ENCODE measurements around the gene G2E3.
"Not testable (repeated sequence)": the region's sequence is repeated elsewhere in the genome, so short reads cannot be mapped to it uniquely, and the experiment has no call there.

The G2E3 gene

DNA sequence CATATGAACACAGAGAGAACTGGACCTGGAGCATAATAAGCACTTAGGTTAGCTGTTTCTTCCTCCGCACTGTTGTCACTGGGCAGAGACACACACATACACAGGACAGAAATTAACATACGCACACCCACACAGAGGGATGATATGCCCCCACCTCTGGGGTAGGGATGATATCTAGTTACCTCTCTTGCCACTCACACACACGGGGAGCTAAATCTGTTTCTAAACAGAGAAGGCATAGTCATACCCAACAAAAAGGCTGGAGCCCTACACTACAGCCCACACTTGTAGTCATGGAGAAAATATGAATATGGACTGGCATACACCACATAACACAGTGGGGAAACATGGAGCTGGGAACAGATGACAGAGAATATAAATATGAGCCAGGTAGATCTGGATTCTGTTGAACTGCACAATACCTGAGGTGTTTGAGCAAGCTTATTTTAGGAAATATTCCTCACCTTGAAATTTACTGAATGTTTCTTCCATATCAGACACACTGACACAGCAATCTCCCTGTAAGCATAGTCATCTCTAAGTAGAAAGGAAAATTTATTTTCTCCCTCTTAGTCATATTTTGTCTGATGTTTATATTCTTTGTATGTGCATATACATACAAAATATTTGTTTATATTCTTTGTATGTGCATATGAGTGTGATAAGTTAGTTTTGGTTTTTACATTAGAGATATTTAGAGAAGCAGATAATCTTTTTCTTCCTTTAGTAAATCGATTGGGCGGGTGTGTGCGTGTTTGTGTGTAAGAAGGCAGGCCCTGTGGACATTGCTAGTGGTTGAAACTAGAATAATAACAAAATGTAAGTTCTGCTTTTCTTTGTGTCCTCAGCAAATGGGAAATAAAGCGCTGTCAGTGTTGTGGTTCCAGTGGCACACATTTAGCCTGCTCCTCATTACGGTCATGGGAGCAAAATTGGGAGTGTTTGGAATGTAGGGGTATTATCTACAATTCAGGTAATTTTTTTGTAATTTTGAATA is 42.3 kb downstream of the G2E3 start:
- H3K4me3 ChIP-seq (ENCODE audit: low read depth, low read length) = no peak overlapping the region
- no peak for TF ChIP-seq POLR2A (IDR thresholded peaks at IDR 0.05; ENCODE audit: extremely low read depth, insufficient read length)
- no peak for DNase-seq (ENCODE audit: low read depth)

DNA sequence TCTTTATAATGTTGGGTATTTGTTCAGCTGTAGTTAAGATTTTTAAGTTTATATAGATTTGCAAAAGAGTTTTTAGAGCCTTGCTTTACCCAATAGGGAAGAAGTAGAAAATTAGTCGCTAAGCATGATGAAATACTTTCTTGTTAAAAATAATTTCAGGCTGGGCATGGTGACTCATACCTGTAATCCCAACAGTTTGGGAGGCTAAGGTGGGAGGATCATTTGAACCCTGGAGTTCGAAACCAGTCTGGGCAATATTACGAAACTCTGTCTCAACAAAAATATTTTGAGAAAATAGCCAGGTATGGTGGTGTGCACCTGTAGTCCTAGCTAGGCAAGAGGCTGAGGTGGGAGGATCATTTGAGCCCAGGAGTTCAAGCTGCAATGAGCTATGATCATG is 44.4 kb downstream of the G2E3 start:
- no peak for TF ChIP-seq MYC (IDR thresholded peaks at IDR 0.05; ENCODE audit: low read depth, low read length)
- TF ChIP-seq, protein P1, sequence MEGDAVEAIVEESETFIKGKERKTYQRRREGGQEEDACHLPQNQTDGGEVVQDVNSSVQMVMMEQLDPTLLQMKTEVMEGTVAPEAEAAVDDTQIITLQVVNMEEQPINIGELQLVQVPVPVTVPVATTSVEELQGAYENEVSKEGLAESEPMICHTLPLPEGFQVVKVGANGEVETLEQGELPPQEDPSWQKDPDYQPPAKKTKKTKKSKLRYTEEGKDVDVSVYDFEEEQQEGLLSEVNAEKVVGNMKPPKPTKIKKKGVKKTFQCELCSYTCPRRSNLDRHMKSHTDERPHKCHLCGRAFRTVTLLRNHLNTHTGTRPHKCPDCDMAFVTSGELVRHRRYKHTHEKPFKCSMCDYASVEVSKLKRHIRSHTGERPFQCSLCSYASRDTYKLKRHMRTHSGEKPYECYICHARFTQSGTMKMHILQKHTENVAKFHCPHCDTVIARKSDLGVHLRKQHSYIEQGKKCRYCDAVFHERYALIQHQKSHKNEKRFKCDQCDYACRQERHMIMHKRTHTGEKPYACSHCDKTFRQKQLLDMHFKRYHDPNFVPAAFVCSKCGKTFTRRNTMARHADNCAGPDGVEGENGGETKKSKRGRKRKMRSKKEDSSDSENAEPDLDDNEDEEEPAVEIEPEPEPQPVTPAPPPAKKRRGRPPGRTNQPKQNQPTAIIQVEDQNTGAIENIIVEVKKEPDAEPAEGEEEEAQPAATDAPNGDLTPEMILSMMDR (IDR thresholded peaks at IDR 0.05; ENCODE audit: low read depth, low read length) = no peak
- TF ChIP-seq, protein P2, sequence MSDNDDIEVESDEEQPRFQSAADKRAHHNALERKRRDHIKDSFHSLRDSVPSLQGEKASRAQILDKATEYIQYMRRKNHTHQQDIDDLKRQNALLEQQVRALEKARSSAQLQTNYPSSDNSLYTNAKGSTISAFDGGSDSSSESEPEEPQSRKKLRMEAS (IDR thresholded peaks at IDR 0.05; ENCODE audit: low read depth, low read length) = no peak
- peak; percentile 38 for DNase-seq (ENCODE audit: low read depth)
- no peak overlapping the region for H3K4me3 ChIP-seq (ENCODE audit: low read depth, low read length)

DNA sequence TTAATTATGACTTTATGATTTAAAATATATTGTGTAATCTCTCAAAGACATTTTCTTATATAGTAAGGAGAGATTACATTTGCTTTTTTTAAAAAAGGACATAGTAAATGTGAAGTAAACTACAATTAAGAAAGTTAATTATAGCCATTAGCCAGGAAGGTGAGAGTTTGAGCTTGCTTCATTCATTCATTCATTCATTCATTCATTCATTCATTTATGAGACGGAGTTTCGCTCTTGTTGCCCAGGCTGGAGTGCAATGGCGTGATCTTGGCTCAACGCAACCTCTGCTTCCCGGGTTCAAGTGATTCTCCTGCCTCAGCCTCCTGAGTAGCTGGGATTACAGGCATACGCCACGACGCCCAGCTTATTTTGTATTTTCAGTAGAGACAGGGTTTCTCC is 45.7 kb downstream of the G2E3 start:
- not testable (repeated sequence) for DNase-seq (ENCODE audit: low read depth); H3K4me3 ChIP-seq (ENCODE audit: low read depth, low read length)

DNA sequence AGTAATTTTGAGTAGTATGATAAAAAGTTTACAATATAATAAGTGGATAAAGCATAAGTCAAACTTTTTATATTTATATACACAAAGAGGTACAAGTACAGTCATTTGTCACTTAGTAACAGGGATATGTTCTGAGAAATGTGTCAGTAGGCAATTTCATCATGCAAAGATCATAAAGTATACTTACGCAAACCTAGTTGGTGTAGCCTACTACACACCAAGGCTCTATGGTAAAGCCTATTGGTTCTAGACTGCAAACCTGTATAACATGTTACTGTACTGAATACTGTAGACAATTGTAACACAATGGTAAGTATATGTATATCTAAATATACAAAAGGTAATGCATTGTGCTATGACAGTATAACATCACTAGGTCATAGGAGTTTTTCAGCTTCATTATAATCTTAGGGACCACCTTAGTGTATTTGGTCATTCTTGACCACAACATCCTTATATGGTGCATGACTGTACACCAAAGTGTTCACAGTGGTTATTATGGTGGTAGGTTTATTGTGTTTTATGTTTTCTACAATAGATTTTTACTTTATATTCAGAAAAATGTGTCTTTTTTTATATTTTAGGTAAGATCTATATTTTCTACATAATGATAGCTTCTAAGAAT is 48.3 kb downstream of the G2E3 start:
- TF ChIP-seq, protein P1 (IDR thresholded peaks at IDR 0.05; ENCODE audit: low read depth, low read length) = no peak
- TF ChIP-seq MYC (IDR thresholded peaks at IDR 0.05; ENCODE audit: low read depth, low read length) (no peak), POLR2A (IDR thresholded peaks at IDR 0.05; ENCODE audit: extremely low read depth, insufficient read length) (no peak)
- peak; percentile 8 for DNase-seq (ENCODE audit: low read depth)
- no peak overlapping the region for H3K4me3 ChIP-seq (ENCODE audit: low read depth, low read length)

DNA sequence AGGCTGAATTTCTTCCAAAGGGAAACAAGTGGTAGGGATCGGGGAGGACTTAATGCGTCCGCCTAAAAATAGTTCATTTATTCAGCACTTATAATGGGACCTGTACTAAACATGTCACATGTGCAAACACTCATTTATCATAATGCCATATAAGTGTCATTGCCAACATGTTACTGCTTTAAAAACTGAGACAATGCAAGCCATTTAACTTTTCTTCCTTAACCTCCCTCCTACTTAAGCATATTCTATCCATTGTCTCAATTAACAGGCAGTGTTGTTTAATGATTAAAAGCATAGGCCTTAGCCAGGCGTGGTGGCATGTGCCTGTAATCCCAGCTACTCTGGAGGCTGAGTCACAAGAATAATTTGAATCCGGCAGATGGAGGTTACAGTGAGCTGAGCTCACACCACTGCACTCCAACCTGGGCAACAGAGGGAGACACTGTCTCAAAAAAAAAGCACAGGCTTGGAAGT is 49.6 kb downstream of the G2E3 start:
- TF ChIP-seq, protein P1 (IDR thresholded peaks at IDR 0.05; ENCODE audit: low read depth, low read length) = no peak
- TF ChIP-seq MYC (IDR thresholded peaks at IDR 0.05; ENCODE audit: low read depth, low read length) = no peak
- no peak for TF ChIP-seq POLR2A (IDR thresholded peaks at IDR 0.05; ENCODE audit: extremely low read depth, insufficient read length)
- TF ChIP-seq, protein P2 (IDR thresholded peaks at IDR 0.05; ENCODE audit: low read depth, low read length) = no peak
- no peak for DNase-seq (ENCODE audit: low read depth)
- no peak overlapping the region for H3K4me3 ChIP-seq (ENCODE audit: low read depth, low read length)

DNA sequence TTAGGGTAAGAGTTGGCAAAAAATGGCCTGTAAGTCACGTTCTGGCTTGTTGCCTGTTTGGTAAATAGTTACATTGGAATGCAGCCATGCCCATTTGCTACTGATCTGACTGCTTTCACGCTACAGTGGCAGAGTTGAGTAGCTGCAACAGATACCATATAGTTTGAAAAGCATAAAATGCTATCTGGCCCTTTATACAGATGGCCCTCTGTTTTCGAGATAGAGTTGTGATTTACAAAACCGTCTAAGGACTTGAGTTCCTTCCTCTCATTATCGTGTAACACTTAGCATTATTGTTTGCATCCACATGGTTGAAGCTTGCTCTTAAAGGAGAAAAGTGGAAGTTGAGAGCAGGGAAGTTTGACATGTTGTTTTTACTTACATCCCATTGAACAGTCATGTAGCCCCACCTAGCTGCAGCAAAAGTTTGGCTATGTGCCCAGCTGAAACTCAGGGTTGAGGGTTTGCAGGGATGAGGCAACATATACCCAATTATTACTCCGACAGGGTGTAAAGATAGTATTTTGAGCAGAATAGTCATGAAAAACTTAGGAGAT is 51.9 kb downstream of the G2E3 start:
- no peak overlapping the region for H3K4me3 ChIP-seq (ENCODE audit: low read depth, low read length)
- TF ChIP-seq MYC (IDR thresholded peaks at IDR 0.05; ENCODE audit: low read depth, low read length) (peak; percentile 61; the same call in 1 of the 2 replicates), POLR2A (IDR thresholded peaks at IDR 0.05; ENCODE audit: extremely low read depth, insufficient read length) (no peak)
- TF ChIP-seq, protein P2 (IDR thresholded peaks at IDR 0.05; ENCODE audit: low read depth, low read length) = peak; percentile 72
- TF ChIP-seq, protein P1 (IDR thresholded peaks at IDR 0.05; ENCODE audit: low read depth, low read length) = peak; percentile 29
- DNase-seq (ENCODE audit: low read depth) = peak; percentile 74
